ENCODE measurements around the gene DPYD.

The DPYD gene

GRCh38 chr1:97414682-97415312 is 506.0 kb downstream of the DPYD start:
- no peak for DNase-seq

GRCh38 chr1:97412737-97413136 is 508.1 kb downstream of the DPYD start:
- DNase-seq, result no peak

- DNase-seq, result no peak
These were observed 508.7 kb downstream of the DPYD start for GRCh38 chr1:97412166-97412565.

GRCh38 chr1:97396463-97396862 is 524.4 kb downstream of the DPYD start:
- no peak for DNase-seq

GRCh38 chr1:97392701-97393100 is 528.1 kb downstream of the DPYD start:
- no peak for DNase-seq

- DNase-seq, result no peak
These were observed 535.1 kb downstream of the DPYD start for GRCh38 chr1:97385536-97386277.

- no peak for DNase-seq
These were observed 536.4 kb downstream of the DPYD start for GRCh38 chr1:97384294-97384968.

- DNase-seq, result no peak
These were observed 537.0 kb downstream of the DPYD start for GRCh38 chr1:97383797-97384196.

- no peak for DNase-seq
These were observed 538.6 kb downstream of the DPYD start for GRCh38 chr1:97382206-97382605.

GRCh38 chr1:97379387-97380075 is 541.3 kb downstream of the DPYD start:
- DNase-seq, result no peak

GRCh38 chr1:97378596-97378995 is 542.2 kb downstream of the DPYD start:
- no peak for DNase-seq

- no peak for DNase-seq
These were observed 543.3 kb downstream of the DPYD start for GRCh38 chr1:97377432-97378034.

GRCh38 chr1:97373000-97373399 is 547.8 kb downstream of the DPYD start:
- no peak for DNase-seq

- no peak for DNase-seq
These were observed 548.3 kb downstream of the DPYD start for GRCh38 chr1:97372531-97372930.

GRCh38 chr1:97368296-97368695 is 552.5 kb downstream of the DPYD start:
- no peak for DNase-seq

- no peak for DNase-seq
These were observed 553.9 kb downstream of the DPYD start for GRCh38 chr1:97366984-97367383.

GRCh38 chr1:97365026-97365425 is 555.8 kb downstream of the DPYD start:
- no peak for DNase-seq

- no peak for DNase-seq
These were observed 556.7 kb downstream of the DPYD start for GRCh38 chr1:97364086-97364485.

GRCh38 chr1:97356309-97356708 is 564.5 kb downstream of the DPYD start:
- no peak for DNase-seq

- DNase-seq, result no peak
These were observed 567.9 kb downstream of the DPYD start for GRCh38 chr1:97352936-97353382.

- DNase-seq, result no peak
These were observed 569.0 kb downstream of the DPYD start for GRCh38 chr1:97351846-97352245.

GRCh38 chr1:97350662-97351061 is 570.2 kb downstream of the DPYD start:
- DNase-seq, result no peak

- no peak for DNase-seq
These were observed 570.6 kb downstream of the DPYD start for GRCh38 chr1:97350241-97350640.
